GM12878 (cell line): ENCODE measurements around the gene CREG1. TPM values are rescaled to one million over a fixed set of nuclear protein-coding genes. Genes with fewer than 3 reads are reported as not detected.

ENCODE experiments used
- ATAC-seq: fragments of 200-7000 bp; cut with Tn5 transposase; 3 replicates; pipeline ENCODE4 v1.9.1; 2020; ENCODE audit warnings: mild to moderate bottlenecking, moderate library complexity
- BruUV-seq: library from RNA; stranded (reverse); fragments of 400-500 nt; replicated peaks from 2 replicates; lab custom pipeline; 2021; lab: Mats Ljungman, UMichigan
- CTCF ChIA-PET: fragments of 300-600 bp; sonication (Branson Sonifier 250); formaldehyde crosslinking; extraction: SDS; loops from one replicate; lab custom pipeline; 2021; ENCODE audit warnings: inconsistent platforms; lab: Yijun Ruan, JAX
- POLR2A ChIA-PET: fragments of 350-600 bp; formaldehyde crosslinking; extraction: SDS; loops from one replicate; lab custom pipeline; 2021; ENCODE audit warnings: inconsistent platforms; lab: Charles Lee
- RAD21 ChIA-PET: fragments of 300-600 bp; sonication (Branson Sonifier 250); formaldehyde crosslinking; loops from one replicate; lab custom pipeline; 2023; ENCODE audit warnings: antibody characterized with exemption; ENCODE audit not compliant: unreplicated experiment; lab: Charles Lee
- SMC1A ChIA-PET: fragments of 300-600 bp; sonication (Branson Sonifier 250); formaldehyde crosslinking; loops from one replicate; lab custom pipeline; 2023; ENCODE audit not compliant: unreplicated experiment, uncharacterized antibody; lab: Charles Lee
- DNase-seq: peaks from one replicate; pipeline ENCODE4 v3.0.0-alpha.2; 2011; ENCODE audit warnings: low read depth, low spot score
- FAIRE-seq: peaks from 3 replicates; lab custom pipeline; 2011; peaks lifted over from hg19 to GRCh38; lab: Jason Lieb, UNC
- H2AFZ ChIP-seq: 2 replicates; pipeline ENCODE4 v1.6.0; 2011; ENCODE audit warnings: low read depth, low read length, control low read depth; ENCODE audit not compliant: control insufficient read depth
- H3K27ac ChIP-seq: 2 replicates; pipeline ENCODE4 v1.5.1; 2011; ENCODE audit warnings: control low read depth; ENCODE audit not compliant: control insufficient read depth, insufficient read depth
- H3K27me3 ChIP-seq, 2 experiments: replicated peaks in 1 of 2; 2 replicates each; pipeline versions ENCODE4 v1.6.0 to v1.6.1; 2011; ENCODE audit warnings: low read length in 1 of 2; ENCODE audit not compliant: control insufficient read depth in 2 of 2, insufficient read depth in 2 of 2
- H3K36me3 ChIP-seq, 2 experiments: 2 replicates each; pipeline ENCODE4 v1.5.1; 2011; ENCODE audit warnings: low read length in 1 of 2; ENCODE audit not compliant: control insufficient read depth in 2 of 2, insufficient read depth in 2 of 2
- H3K4me1 ChIP-seq: 2 replicates; pipeline ENCODE4 v1.6.1; 2011; ENCODE audit warnings: mild to moderate bottlenecking, low read length, moderate library complexity, mixed read lengths; ENCODE audit not compliant: control insufficient read depth, insufficient read depth
- H3K4me2 ChIP-seq: 2 replicates; pipeline ENCODE4 v1.6.0; 2011; ENCODE audit warnings: control low read depth; ENCODE audit not compliant: control insufficient read depth, insufficient read depth
- H3K4me3 ChIP-seq: fragments of 200-600 bp; sonication (generic); 2 replicates; pipeline ENCODE4 v1.5.1; 2016
- H3K79me2 ChIP-seq: 2 replicates; pipeline ENCODE4 v1.6.0; 2011; ENCODE audit warnings: low read length; ENCODE audit not compliant: control insufficient read depth, insufficient read depth
- H3K9ac ChIP-seq: 2 replicates; pipeline ENCODE4 v1.8.0; 2011; ENCODE audit warnings: low read length, control low read depth, mixed read lengths; ENCODE audit not compliant: control insufficient read depth, insufficient read depth
- H3K9me3 ChIP-seq: replicated peaks from 3 replicates; pipeline ENCODE4 v1.5.1; 2011; ENCODE audit warnings: mild to moderate bottlenecking, low read length; ENCODE audit not compliant: control insufficient read depth, insufficient read depth
- H4K20me1 ChIP-seq: 2 replicates; pipeline ENCODE4 v1.6.0; 2011; ENCODE audit not compliant: control insufficient read depth, insufficient read depth
- BHLHE40 ChIP-seq, 2 experiments: fragments of 450-650 bp in 1 of 2; IDR thresholded peaks; 2 replicates each; pipeline ENCODE4 v1.6.1; 2011 to 2017; ENCODE audit warnings: low read depth in 2 of 2, borderline replicate concordance in 1 of 2, improper control_type of control experiment in 1 of 2, low read length in 1 of 2, mild to moderate bottlenecking in 1 of 2
- CHD2 ChIP-seq: IDR thresholded peaks from 2 replicates; pipeline ENCODE4 v1.6.1; 2011; ENCODE audit warnings: low read depth, low read length, improper control_type of control experiment, borderline replicate concordance
- HDAC6 ChIP-seq: fragments of 200-600 bp; sonication (generic); IDR thresholded peaks from one replicate; pipeline ENCODE4 v1.8.0; 2017; ENCODE audit warnings: antibody characterized with exemption; ENCODE audit not compliant: unreplicated experiment
- IRF4 ChIP-seq: IDR thresholded peaks from 2 replicates; pipeline ENCODE4 v1.6.1; 2011; ENCODE audit warnings: low read depth, low read length
- IRF5 ChIP-seq: fragments of 450-650 bp; IDR thresholded peaks from 2 replicates; pipeline ENCODE4 v1.6.1; 2017; ENCODE audit warnings: borderline replicate concordance
- NFYB ChIP-seq: IDR thresholded peaks from 2 replicates; pipeline ENCODE4 v1.6.1; 2011; ENCODE audit warnings: low read depth, mild to moderate bottlenecking, low read length, improper control_type of control experiment, moderate library complexity; ENCODE audit not compliant: insufficient read depth
- NR2C2 ChIP-seq: IDR thresholded peaks from 2 replicates; pipeline ENCODE4 v1.6.1; 2011; ENCODE audit warnings: borderline replicate concordance, low read depth; ENCODE audit not compliant: control insufficient read depth, insufficient read length
- NR2F1 ChIP-seq: fragments of 450-650 bp; conservative IDR thresholded peaks from 2 replicates; pipeline ENCODE4 v1.6.1; 2017; ENCODE audit warnings: mild to moderate bottlenecking
- SREBF2 ChIP-seq: IDR thresholded peaks from 2 replicates; pipeline ENCODE4 v1.6.1; 2012; ENCODE audit warnings: mild to moderate bottlenecking, low read length
- SRF ChIP-seq, 2 experiments: IDR thresholded peaks; 2 replicates each; pipeline ENCODE4 v1.6.1; 2011; ENCODE audit warnings: low read depth in 2 of 2, low read length in 2 of 2, mild to moderate bottlenecking in 1 of 2, moderate library complexity in 1 of 2
- TBL1XR1 ChIP-seq: IDR thresholded peaks from 2 replicates; pipeline ENCODE4 v1.6.1; 2012; ENCODE audit warnings: low read depth, low read length, improper control_type of control experiment
- USF1 ChIP-seq: IDR thresholded peaks from 2 replicates; pipeline ENCODE4 v1.6.1; 2011; ENCODE audit warnings: borderline replicate concordance, low read depth, mild to moderate bottlenecking, moderate library complexity, mixed read lengths, low read length; ENCODE audit not compliant: insufficient read depth; ENCODE audit errors: extremely low read length
- ZNF384 ChIP-seq: IDR thresholded peaks from 2 replicates; pipeline ENCODE4 v1.6.1; 2012; ENCODE audit warnings: low read depth, mild to moderate bottlenecking, low read length, improper control_type of control experiment, borderline replicate concordance
- ZSCAN29 ChIP-seq: fragments of 450-650 bp; IDR thresholded peaks from 2 replicates; pipeline ENCODE4 v1.6.1; 2017; ENCODE audit warnings: mild to moderate bottlenecking, moderate library complexity
- WGBS: methylation state at CpG from one replicate; pipeline ENCODE4 v1.1.6; 2016; ENCODE audit warnings: low lambda C conversion rate; ENCODE audit not compliant: insufficient replicate concordance, insufficient coverage; ENCODE audit errors: missing lambda C conversion rate; 5-methylcytosine and 5-hydroxymethylcytosine counted together
- in situ Hi-C: fragments of 300-500 bp; cut with MboI; formaldehyde crosslinking; loops from 9 replicates; pipeline ENCODE4 v1.14.3; 2018; ENCODE audit warnings: mixed read lengths
- intact Hi-C: fragments of 100-400 bp; cut with micrococcal nuclease; formaldehyde crosslinking; loops from one replicate; pipeline ENCODE4 v1.14.2; 2022; ENCODE audit not compliant: unreplicated experiment
- polyA plus RNA-seq, 11 experiments: library from polyadenylated mRNA; depleted of rRNA in 4 of 11; unstranded in 6 of 11; stranded (reverse) in 5 of 11; fragments of >200 nt; fragmentation: Nextera tagmentation in 4 of 11; fragmentation: Illumina TruSeq in 1 of 11; extraction: Ambion mirVana in 4 of 11; extraction: Trizol in 1 of 11; gene quantifications; 1 replicate in 1 of 11; 2 replicates in 10 of 11; pipeline versions ENCODE4 v1.2.1 to v1.2.3, GENCODE V29; 2011 to 2016; ENCODE audit warnings: inconsistent platforms in 2 of 11, missing spikeins in 2 of 11, low read depth in 1 of 11
- total RNA-seq, 4 experiments: library from RNA; depleted of rRNA in 3 of 4; stranded (reverse); fragments of >200 nt in 3 of 4; fragmentation: Illumina TruSeq in 1 of 4; extraction: Trizol in 1 of 4; gene quantifications; 2 replicates each; pipeline versions ENCODE4 v1.2.1 to v1.2.3, GENCODE V29; 2013 to 2021
- TF ChIP-seq, protein P1 (sequence below): fragments of 150-350 bp; IDR thresholded peaks from 2 replicates; pipeline ENCODE4 v1.6.1; 2014; ENCODE audit warnings: mild to moderate bottlenecking, low read depth, low read length

Gene CREG1
- total and polyA plus RNA-seq, 10 of the 15 experiments (the other 5 are each of a cell fraction or from before 2014, with no cell fraction given): 5.3 to 43.8 (median 22.1) TPM

- Histone ChIP-seq H3K9me3 (no peaks in the 10 kb centered on the region), H3K4me3 (no peak overlapping the region), H3K9ac (no peak overlapping the region), H3K27me3 (no peaks in the 10 kb centered on the region; a peak in 1 of 4 replicates), H3K27ac (no peak overlapping the region), H3K4me1 (no peaks in the 10 kb centered on the region), H3K4me2 (no peak overlapping the region), H4K20me1 (no peaks in the 10 kb centered on the region), H2AFZ (no peak overlapping the region), H3K79me2 (no peaks in the 10 kb centered on the region), H3K36me3 (no peaks in the 10 kb centered on the region)
- no TSS peak for BruUV-seq
- WGBS: 40% methylated on average over 4 of the region's 4 CpGs
- intact Hi-C loops (no loop called here), in situ Hi-C loops (no loop called here)
- SMC1A ChIA-PET: no interaction called here
- ATAC-seq (no peak), FAIRE-seq (no peak), DNase-seq (no peak)
- POLR2A ChIA-PET: no interaction called here
- RAD21 ChIA-PET: no interaction called here
- CTCF ChIA-PET: no interaction called here
- no peak for TF ChIP-seq BHLHE40 (IDR thresholded peaks at IDR 0.05; ENCODE audit: borderline replicate concordance in 1 of 2, low read depth in 2 of 2, low read length in 1 of 2)
- no peak for TF ChIP-seq NR2F1
- no peak for TF ChIP-seq HDAC6
- no peak for TF ChIP-seq CHD2
- TF ChIP-seq SRF (IDR thresholded peaks at IDR 0.05; ENCODE audit: low read depth in 2 of 2, low read length in 2 of 2): no peak
- TF ChIP-seq USF1: no peak
- TF ChIP-seq IRF5: no peak
- TF ChIP-seq, protein P1, sequence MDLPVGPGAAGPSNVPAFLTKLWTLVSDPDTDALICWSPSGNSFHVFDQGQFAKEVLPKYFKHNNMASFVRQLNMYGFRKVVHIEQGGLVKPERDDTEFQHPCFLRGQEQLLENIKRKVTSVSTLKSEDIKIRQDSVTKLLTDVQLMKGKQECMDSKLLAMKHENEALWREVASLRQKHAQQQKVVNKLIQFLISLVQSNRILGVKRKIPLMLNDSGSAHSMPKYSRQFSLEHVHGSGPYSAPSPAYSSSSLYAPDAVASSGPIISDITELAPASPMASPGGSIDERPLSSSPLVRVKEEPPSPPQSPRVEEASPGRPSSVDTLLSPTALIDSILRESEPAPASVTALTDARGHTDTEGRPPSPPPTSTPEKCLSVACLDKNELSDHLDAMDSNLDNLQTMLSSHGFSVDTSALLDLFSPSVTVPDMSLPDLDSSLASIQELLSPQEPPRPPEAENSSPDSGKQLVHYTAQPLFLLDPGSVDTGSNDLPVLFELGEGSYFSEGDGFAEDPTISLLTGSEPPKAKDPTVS: no peak
- TF ChIP-seq NFYB: no peak
- no peak for TF ChIP-seq ZSCAN29
- TF ChIP-seq IRF4: no peak
- TF ChIP-seq ZNF384: no peak
- TF ChIP-seq SREBF2: no peak
- no peak for TF ChIP-seq NR2C2
- TF ChIP-seq TBL1XR1: no peak
These were observed 42.7 kb downstream of the CREG1 start for GRCh38 chr1:167510881-167511280.
